ENCODE results near the gene KCNAB3.

The KCNAB3 gene

DNA sequence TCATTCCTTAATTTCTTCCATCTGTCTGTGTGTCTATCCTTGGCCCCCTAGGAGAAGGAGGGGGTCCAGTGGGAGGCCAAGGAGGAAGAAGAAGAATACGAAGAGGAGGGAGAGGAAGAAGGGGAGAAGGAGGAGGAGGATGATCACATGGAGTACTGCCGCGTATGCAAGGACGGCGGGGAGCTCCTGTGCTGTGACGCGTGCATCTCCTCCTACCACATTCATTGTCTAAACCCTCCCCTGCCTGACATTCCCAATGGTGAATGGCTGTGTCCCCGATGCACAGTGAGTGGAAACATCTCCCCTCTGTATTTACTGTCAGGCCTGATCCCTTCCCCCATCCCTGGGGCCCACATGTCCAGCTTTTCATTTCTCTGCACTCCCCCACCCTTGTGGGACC is 34.8 kb downstream of the KCNAB3 start:
- no peak for DNase-seq

- no peak for DNase-seq
Observed at GRCh38 chr17:7894226-7894625, 35.4 kb downstream of the KCNAB3 start.

GRCh38 chr17:7893187-7893880 is 36.3 kb downstream of the KCNAB3 start:
- DNase-seq, result no peak

- DNase-seq, result peak; percentile 95
Observed at GRCh38 chr17:7889166-7889955, 40.3 kb downstream of the KCNAB3 start.

- no peak for DNase-seq
Observed at GRCh38 chr17:7888184-7888920, 41.3 kb downstream of the KCNAB3 start, which contains the start of gene CHD3. Gene CHD3 (plus strand): TSS chr17:7888789. CDS start chr17:7889001, 212 bp downstream.

- DNase-seq, result peak; percentile 93
Observed at GRCh38 chr17:7887482-7888183, 42.0 kb downstream of the KCNAB3 start.

DNA sequence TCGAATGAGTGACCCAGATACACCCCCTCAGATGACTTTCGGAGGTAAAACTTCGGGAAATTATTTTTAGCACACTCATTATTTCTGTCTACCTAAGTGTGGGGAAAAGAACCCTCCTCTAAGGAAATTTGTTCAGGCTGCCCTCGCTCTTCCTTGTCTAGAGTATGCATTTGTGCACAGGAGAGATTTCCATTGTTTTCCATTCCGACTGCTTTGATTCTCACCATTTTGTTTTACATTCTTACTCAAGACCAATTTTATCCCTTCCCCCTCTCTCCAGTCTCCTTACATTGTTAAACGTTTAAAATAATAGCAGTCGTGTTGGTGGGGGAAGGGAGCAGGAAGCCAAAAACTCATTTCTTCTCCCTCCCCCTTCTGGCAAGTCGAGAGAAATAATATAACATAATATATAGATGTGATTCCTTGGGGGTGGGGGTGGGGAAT is 42.6 kb downstream of the KCNAB3 start:
- no peak for DNase-seq

DNA sequence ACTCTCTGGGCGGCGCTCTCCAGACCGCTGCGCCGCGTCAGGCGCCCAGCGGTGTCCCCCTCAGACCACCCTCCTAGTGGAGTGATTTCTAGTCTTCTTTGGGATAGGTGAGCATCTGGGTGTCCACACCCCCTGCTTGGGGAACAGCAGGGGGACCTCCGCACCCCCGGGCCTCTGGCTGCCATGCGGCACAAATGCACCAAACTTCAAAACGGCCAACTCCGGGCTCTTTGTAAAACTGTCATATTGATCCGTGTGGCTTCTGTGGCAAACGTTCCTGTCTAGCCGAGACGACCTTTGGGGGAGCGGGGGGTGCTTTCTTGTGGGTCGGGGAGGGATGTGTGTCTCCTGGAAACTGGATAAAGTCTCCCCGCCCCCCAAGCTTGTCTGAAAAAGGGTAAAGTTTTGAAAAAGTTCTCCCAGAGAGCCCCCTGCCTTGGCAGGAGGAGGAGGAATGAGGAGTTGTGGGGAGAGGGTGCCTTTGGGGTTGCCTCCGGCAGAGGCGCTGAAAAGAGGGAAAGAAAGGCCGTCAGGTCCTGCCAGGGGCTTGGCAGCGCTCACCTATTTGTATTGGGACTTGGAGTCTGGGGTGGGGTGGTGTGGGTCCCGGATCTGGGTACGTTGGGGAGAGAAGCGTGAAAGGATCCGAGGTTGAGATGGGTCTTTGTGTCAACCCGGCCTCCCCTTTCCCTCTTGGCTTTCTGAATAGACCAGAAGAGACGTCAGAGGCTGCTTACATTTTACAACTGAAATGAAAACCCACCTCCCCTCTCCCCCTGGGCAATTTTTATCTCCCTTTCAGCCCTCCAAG is 43.2 kb downstream of the KCNAB3 start:
- DNase-seq, result peak; percentile 61

DNA sequence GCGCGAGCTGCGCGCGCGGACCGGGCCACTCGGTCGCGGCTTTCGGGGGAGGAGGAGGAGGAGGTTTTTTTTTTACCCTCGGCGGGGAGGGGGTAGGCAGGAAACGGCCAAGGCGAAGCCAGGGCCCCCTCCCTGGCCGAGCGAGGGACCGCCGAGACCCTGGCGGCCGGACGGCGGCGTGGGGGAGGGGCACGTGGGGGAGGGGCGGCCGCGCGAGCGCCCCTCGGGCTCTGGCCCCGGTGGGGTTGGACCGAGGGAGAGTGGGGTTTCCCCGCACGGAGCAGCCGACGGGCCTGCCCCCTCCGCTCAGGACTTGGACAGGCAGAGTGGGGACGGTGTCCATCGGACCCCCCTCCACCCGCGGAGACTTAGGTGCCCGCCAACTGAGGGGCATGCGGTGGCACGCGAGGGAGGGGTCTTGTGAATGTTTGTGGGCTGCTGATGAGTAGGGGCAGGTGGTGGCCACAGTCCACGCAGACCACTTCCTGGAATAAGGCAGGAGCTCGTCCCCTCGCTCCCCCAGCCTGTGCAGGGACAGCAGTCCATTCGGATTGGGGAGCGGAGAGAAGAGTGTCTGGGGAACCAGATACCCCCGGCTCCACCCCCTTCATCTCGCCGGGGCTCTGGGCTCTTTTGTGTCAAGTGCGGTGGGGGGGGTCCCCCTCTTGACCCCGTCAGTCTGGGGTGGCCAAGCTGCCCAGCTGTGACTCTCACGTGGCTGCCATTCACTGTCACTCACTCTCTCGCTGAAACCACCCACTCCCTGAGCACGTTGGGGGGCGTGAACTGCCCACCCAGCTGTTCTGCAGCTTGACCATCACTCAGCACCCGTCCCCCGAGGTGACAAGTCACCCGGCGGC is 44.1 kb downstream of the KCNAB3 start:
- peak; percentile 50 for DNase-seq

DNA sequence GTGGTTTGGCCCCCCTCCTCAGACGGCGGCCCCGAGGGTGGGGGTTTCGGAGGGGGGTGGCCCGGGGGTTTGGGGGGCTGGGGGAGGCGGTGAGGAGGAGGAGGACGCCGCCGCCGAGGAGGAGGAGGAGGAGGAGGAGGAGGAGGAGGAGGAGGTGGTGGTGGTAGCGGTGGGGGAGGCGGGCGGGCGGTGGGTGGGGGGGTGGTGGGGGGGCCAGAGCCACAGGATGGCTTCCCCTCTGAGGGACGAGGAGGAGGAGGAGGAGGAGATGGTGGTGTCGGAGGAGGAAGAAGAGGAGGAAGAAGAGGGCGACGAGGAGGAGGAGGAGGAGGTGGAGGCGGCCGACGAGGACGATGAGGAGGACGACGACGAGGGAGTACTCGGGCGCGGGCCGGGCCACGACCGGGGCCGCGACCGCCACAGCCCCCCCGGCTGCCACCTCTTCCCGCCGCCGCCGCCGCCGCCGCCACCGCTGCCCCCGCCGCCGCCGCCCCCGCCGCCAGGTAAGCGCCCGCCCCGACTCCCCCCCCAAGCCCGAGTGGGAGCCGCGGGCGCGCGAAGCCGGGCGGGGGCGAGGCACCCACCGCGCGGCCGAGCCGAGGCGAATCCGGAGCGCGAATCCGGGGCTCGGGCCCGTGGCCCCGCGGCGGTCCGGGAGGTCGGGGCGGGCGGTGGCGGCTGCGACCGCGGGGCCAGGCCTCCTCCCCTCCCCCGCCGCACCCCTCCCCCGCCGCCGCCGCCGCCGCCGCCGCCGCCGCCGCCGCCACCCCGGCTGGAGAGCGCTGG is 44.9 kb downstream of the KCNAB3 start:
- no peak for DNase-seq

GRCh38 chr17:7883781-7884386 is 45.8 kb downstream of the KCNAB3 start:
- no peak for DNase-seq

GRCh38 chr17:7882629-7883028 is 47.0 kb downstream of the KCNAB3 start:
- DNase-seq, result no peak

DNA sequence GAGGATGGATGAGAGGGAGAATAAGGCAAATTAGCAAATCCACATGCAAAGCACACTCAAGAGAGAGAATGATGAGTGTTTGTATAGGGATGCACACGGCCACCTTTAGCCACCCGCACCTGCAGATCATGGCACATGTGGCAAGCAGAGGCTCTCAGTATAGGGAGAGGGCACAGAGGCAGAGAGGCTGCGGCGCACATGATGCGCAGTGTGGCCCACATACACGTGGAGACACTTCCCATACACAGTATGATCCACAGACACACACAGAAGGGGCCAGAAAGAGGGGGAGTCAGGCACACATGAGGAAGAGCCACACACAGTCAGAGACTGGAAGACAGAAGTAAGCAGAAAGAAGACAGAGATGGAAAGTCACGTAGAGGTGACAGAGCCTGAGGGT is 47.6 kb downstream of the KCNAB3 start:
- DNase-seq, result peak; percentile 45

DNA sequence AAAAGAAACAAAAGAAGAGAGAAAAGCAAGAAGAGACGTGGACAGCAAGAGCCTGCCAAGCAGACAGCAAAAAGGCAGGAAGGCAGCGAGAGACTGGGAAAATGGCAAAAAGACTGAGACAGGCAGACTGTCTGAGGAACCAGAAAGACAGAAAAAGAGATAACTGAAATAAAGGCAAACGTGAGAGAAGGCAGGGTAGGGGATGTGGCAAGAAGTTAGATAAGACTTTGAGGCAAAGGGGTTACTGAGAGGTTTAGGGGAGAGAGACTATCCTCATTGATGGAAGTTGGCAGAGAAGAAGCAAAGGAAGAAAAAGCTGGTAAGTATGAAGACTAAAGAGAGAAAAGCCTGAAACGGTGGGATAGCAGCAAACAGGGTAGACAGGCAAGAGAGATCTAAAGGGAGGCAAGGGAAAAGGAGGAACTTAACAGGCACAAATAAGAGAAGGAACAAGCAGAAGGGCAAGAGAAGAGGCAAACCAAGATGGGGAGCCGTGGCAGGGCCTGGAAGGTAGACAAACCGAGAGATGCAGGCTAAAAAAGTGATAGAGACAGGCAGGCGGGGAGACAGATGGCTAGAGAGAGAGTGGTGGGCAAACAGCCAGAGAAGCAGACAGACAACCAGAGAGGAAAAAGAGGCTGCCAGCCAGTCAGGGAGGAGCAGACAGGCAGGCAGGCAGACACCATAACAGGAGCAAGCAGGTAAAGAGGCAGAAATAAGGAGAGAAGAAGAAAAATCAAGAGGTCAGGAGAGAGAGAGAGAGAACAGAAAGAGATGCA is 48.2 kb downstream of the KCNAB3 start:
- peak; percentile 53 for DNase-seq

DNA sequence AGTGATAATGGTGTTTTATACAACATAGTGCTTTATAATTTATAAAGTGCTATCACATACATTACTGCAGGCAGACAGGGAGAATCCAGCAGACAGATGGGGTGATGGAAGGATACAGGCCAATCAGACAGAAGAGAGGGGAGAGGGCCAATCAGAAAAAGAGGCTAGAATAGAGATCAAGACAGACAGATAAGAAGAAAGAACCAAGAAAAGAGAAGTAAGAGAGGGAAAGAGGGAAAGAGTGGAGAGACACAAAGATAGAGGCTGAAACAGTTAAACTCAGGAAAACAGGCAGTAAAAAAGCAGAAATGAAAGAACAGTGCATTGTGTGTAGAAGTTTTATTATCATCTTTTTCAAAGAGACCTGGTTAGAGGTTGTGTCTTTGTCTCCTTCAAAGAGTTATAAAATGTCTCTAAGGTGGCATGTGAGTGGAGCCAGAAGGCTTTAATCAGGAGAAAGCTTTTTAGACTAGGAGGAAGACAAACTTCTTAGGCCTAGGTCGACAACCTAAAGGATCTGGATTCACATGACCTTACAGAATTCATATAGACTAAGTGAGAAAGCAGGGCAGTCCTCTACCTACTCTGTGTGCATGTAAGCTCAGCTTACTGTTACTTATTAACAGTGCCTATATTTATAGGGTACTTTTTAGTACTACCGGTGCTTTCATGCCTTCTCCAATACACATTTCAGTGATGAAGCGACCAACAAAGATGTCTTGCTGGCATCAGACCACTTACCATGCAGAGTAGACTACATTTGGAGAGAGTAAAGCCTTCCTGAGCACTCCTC is 49.4 kb downstream of the KCNAB3 start:
- no peak for DNase-seq

DNA sequence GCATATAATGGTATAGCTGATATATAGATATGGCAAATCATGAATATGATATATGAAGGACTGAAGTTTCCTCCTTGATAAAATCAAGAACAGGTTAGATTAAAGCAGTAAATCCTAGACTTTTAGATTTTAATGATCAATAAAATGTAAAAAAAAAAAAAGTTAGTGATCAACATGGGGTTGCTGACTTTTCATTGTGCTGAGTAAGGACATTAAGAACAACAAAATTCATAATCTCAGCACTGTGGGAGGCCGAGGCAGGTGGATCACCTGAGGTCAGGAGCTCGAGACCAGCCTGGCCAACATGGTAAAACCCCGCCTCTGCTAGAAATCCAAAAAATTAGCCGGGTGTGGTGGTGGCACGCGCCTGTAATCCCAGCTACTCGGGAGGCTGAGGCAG is 51.4 kb downstream of the KCNAB3 start:
- no peak for DNase-seq

- DNase-seq, result no peak
Observed at GRCh38 chr17:7875804-7876370, 53.8 kb downstream of the KCNAB3 start.

- no peak for DNase-seq
Observed at GRCh38 chr17:7873051-7873450, 56.6 kb downstream of the KCNAB3 start.
